Gastroesophageal sphincter (tissue), 4 donors: ENCODE measurements around the gene SLC2A13. TPM values are rescaled to one million over a fixed set of nuclear protein-coding genes. Genes with fewer than 3 reads are reported as not detected.

Source experiments
- ATAC-seq: fragments of 150-250 bp; one replicate; pipeline ENCODE4 v1.9.1; 2016; ENCODE audit warnings: mild to moderate bottlenecking, moderate library complexity
- H3K27ac ChIP-seq, 4 donors: fragments of 200-600 bp; sonication (generic) in 3 of 4; 1 replicate in 3 of 4; 2 replicates in 1 of 4; pipeline ENCODE4 v1.5.1; 2016 to 2019
- H3K27me3 ChIP-seq: fragments of 200-600 bp; sonication (generic); one replicate; pipeline ENCODE4 v1.5.1; 2019
- H3K36me3 ChIP-seq, 2 donors: fragments of 200-600 bp; sonication (generic); one replicate each; pipeline ENCODE4 v1.5.1; 2019; ENCODE audit warnings: control low read depth in 1 of 2
- H3K4me1 ChIP-seq, 3 donors: fragments of 200-600 bp; sonication (generic); 1 replicate in 2 of 3; 2 replicates in 1 of 3; pipeline ENCODE4 v1.5.1; 2016 to 2019; ENCODE audit warnings: control low read depth in 2 of 3
- H3K4me3 ChIP-seq, 2 donors: fragments of 200-600 bp; sonication (generic); one replicate each; pipeline ENCODE4 v1.5.1; 2019; ENCODE audit warnings: mild to moderate bottlenecking in 1 of 2, moderate library complexity in 1 of 2
- H3K9me3 ChIP-seq, 3 donors: fragments of 200-600 bp; sonication (generic); one replicate each; pipeline ENCODE4 v1.5.1; 2017 to 2019; ENCODE audit warnings: control low read depth in 2 of 3
- CTCF ChIP-seq, 4 experiments: fragments of 200-600 bp in 2 of 4; fragments of 450-650 bp in 2 of 4; sonication (generic) in 1 of 4; IDR thresholded peaks; one replicate each; pipeline ENCODE4 v1.5.1; 2017 to 2019; ENCODE audit warnings: antibody characterized with exemption in 4 of 4, mild to moderate bottlenecking in 2 of 4, moderate library complexity in 2 of 4
- EP300 ChIP-seq: sonication (generic); formaldehyde crosslinking; IDR thresholded peaks from one replicate; pipeline ENCODE4 v1.6.1; 2017; ENCODE audit warnings: antibody characterized with exemption, mild to moderate bottlenecking
- POLR2A ChIP-seq, 2 donors: fragments of 450-650 bp; IDR thresholded peaks; one replicate each; pipeline ENCODE4 v1.6.1; 2017; ENCODE audit warnings: antibody characterized with exemption in 2 of 2, mild to moderate bottlenecking in 2 of 2, moderate library complexity in 1 of 2
- POLR2AphosphoS5 ChIP-seq: sonication (generic); formaldehyde crosslinking; IDR thresholded peaks from one replicate; pipeline ENCODE4 v1.6.1; 2017; ENCODE audit warnings: antibody characterized with exemption
- WGBS, 2 donors: methylation state at CpG; one replicate each; pipeline ENCODE4 v1.1.5; 2018; ENCODE audit warnings: low coverage in 1 of 2; 5-methylcytosine and 5-hydroxymethylcytosine counted together
- total RNA-seq, 4 donors: library from RNA; depleted of rRNA; stranded (reverse); fragments of >200 nt; gene quantifications; one replicate each; pipeline ENCODE4 v1.1.0, GENCODE V29; 2016

SLC2A13 gene
- total RNA-seq, 4 donors from 2014 or later = 20.4 to 38.3 (median 22.3) TPM

- ATAC-seq = no peak
- Histone ChIP-seq H3K36me3 (no peaks in the 10 kb centered on the region), H3K4me1 (no peaks in the 10 kb centered on the region), H3K27ac (no peak overlapping the region), H3K9me3 (no peaks in the 10 kb centered on the region), H3K27me3 (no peaks in the 10 kb centered on the region), H3K4me3 (no peak overlapping the region)
- 73 to 94% methylated on average over 4 of the region's 4 CpGs for WGBS, 2 donors
- TF ChIP-seq EP300 (no peak), CTCF (IDR thresholded peaks at IDR 0.05) (no peak), POLR2A (IDR thresholded peaks at IDR 0.05) (no peak), POLR2AphosphoS5 (no peak)
Measured at GRCh38 chr12:39920647-39921046, 185.2 kb downstream of the SLC2A13 start.

- Histone ChIP-seq H3K4me3 (no peak overlapping the region), H3K4me1 (no peaks in the 10 kb centered on the region), H3K9me3 (no peaks in the 10 kb centered on the region), H3K27ac (no peak overlapping the region), H3K27me3 (no peaks in the 10 kb centered on the region), H3K36me3 (no peaks in the 10 kb centered on the region)
- 94 to 100% methylated on average over 4 of the region's 4 CpGs for WGBS, 2 donors
- no peak for ATAC-seq
- TF ChIP-seq POLR2AphosphoS5 (no peak), POLR2A (IDR thresholded peaks at IDR 0.05) (no peak), CTCF (IDR thresholded peaks at IDR 0.05) (no peak), EP300 (no peak)
Measured at GRCh38 chr12:39920222-39920621, 185.7 kb downstream of the SLC2A13 start.

GRCh38 chr12:39919790-39920189, 186.1 kb downstream of the SLC2A13 start:
- no peak for TF ChIP-seq CTCF (IDR thresholded peaks at IDR 0.05)
- no peak for TF ChIP-seq POLR2A (IDR thresholded peaks at IDR 0.05)
- TF ChIP-seq EP300 = no peak
- no peak for TF ChIP-seq POLR2AphosphoS5
- no peak overlapping the region for H3K4me3 ChIP-seq
- H3K36me3 ChIP-seq = no peaks in the 10 kb centered on the region
- no peaks in the 10 kb centered on the region for H3K27me3 ChIP-seq
- H3K4me1 ChIP-seq = no peaks in the 10 kb centered on the region
- 88 to 100% methylated on average over 1 of the region's 1 CpG for WGBS, 2 donors
- H3K9me3 ChIP-seq = no peaks in the 10 kb centered on the region
- H3K27ac ChIP-seq = no peak overlapping the region
- ATAC-seq = no peak

GRCh38 chr12:39915249-39915648, 190.6 kb downstream of the SLC2A13 start:
- Histone ChIP-seq H3K4me3 (no peak overlapping the region), H3K36me3 (no peaks in the 10 kb centered on the region), H3K27me3 (no peaks in the 10 kb centered on the region), H3K27ac (no peak overlapping the region), H3K9me3 (no peaks in the 10 kb centered on the region), H3K4me1 (no peaks in the 10 kb centered on the region)
- no peak for TF ChIP-seq EP300
- no peak for TF ChIP-seq CTCF (IDR thresholded peaks at IDR 0.05)
- no peak for TF ChIP-seq POLR2A (IDR thresholded peaks at IDR 0.05)
- TF ChIP-seq POLR2AphosphoS5 = no peak
- ATAC-seq = no peak
- WGBS, 2 donors = 85 to 94% methylated on average over 3 of the region's 3 CpGs

GRCh38 chr12:39912211-39912980, 193.5 kb downstream of the SLC2A13 start:
- Histone ChIP-seq H3K4me3 (no peak overlapping the region), H3K36me3 (no peaks in the 10 kb centered on the region), H3K9me3 (no peaks in the 10 kb centered on the region), H3K27me3 (no peaks in the 10 kb centered on the region), H3K27ac (no peak overlapping the region), H3K4me1 (no peaks in the 10 kb centered on the region)
- WGBS, 2 donors = 76 to 78% methylated on average over 7 of the region's 7 CpGs
- no peak for ATAC-seq
- TF ChIP-seq CTCF (IDR thresholded peaks at IDR 0.05) (no peak), EP300 (no peak), POLR2AphosphoS5 (no peak), POLR2A (IDR thresholded peaks at IDR 0.05) (no peak)
